ENCODE results near the gene PDIK1L. TPM values are rescaled to one million over a fixed set of nuclear protein-coding genes. Genes with fewer than 3 reads are reported as not detected.

The PDIK1L gene
- polyA plus RNA-seq, 1 donor from 2014 or later: 44.9 TPM

GRCh38 chr1:26155370-26156284, 44.0 kb downstream of the PDIK1L start:
- peaks cover 5% of the 10 kb centered on the region for H3K27me3 ChIP-seq (ENCODE audit: insufficient read depth, low read depth, low read length)
- H3K79me2 ChIP-seq (replicated peaks; ENCODE audit: insufficient read depth, low read length): no peaks in the 10 kb centered on the region
- no peak overlapping the region for H3K4me3 ChIP-seq (ENCODE audit: low read length)
- TF ChIP-seq EZH2 (IDR thresholded peaks at IDR 0.05; ENCODE audit: borderline replicate concordance, insufficient read depth, low read length, poor library complexity, severe bottlenecking) (no peak), MXI1 (conservative IDR thresholded peaks at IDR 0.05; ENCODE audit: poor library complexity, severe bottlenecking) (no peak), TAF1 (IDR thresholded peaks at IDR 0.05; ENCODE audit: low read depth) (no peak), CTCF (IDR thresholded peaks at IDR 0.05; ENCODE audit: poor library complexity, severe bottlenecking) (no peak), POLR2AphosphoS5 (IDR thresholded peaks at IDR 0.05) (no peak), EP300 (conservative IDR thresholded peaks at IDR 0.05; ENCODE audit: poor library complexity, severe bottlenecking) (no peak), REST (IDR thresholded peaks at IDR 0.05; ENCODE audit: borderline replicate concordance) (no peak), RAD21 (conservative IDR thresholded peaks at IDR 0.05) (no peak), SMC3 (conservative IDR thresholded peaks at IDR 0.05; ENCODE audit: poor library complexity) (no peak)
- no peak overlapping the region for H3K9ac ChIP-seq (ENCODE audit: low read length)
- H3K4me2 ChIP-seq (ENCODE audit: low read length): no peak overlapping the region
- no peaks in the 10 kb centered on the region for H3K36me3 ChIP-seq (ENCODE audit: insufficient read depth, low read length)
- no peaks in the 10 kb centered on the region for H3K9me2 ChIP-seq (ENCODE audit: insufficient read depth, low read length)
- H2AFZ ChIP-seq (ENCODE audit: low read depth, low read length): no peak overlapping the region
- no peak overlapping the region for H3K27ac ChIP-seq (ENCODE audit: low read length)
- no peaks in the 10 kb centered on the region for H3K9me3 ChIP-seq (ENCODE audit: low read length)
- H4K20me1 ChIP-seq (ENCODE audit: insufficient read depth): no peaks in the 10 kb centered on the region
- no peaks in the 10 kb centered on the region for H3F3A ChIP-seq (ENCODE audit: insufficient read depth, low read length, poor library complexity, severe bottlenecking)

GRCh38 chr1:26156285-26157038, 44.8 kb downstream of the PDIK1L start:
- Histone ChIP-seq H2AFZ (ENCODE audit: low read depth, low read length) (no peak overlapping the region), H3K9me3 (ENCODE audit: low read length) (no peaks in the 10 kb centered on the region), H3K4me3 (ENCODE audit: low read length) (no peak overlapping the region), H4K20me1 (ENCODE audit: insufficient read depth) (no peaks in the 10 kb centered on the region), H3K9ac (ENCODE audit: low read length) (no peak overlapping the region), H3K36me3 (ENCODE audit: insufficient read depth, low read length) (no peaks in the 10 kb centered on the region), H3F3A (ENCODE audit: insufficient read depth, low read length, poor library complexity, severe bottlenecking) (no peaks in the 10 kb centered on the region), H3K9me2 (ENCODE audit: insufficient read depth, low read length) (no peaks in the 10 kb centered on the region), H3K4me2 (ENCODE audit: low read length) (no peak overlapping the region), H3K27me3 (ENCODE audit: insufficient read depth, low read depth, low read length) (peaks cover 12% of the 10 kb centered on the region), H3K79me2 (replicated peaks; ENCODE audit: insufficient read depth, low read length) (no peaks in the 10 kb centered on the region), H3K27ac (ENCODE audit: low read length) (no peak overlapping the region)
- TF ChIP-seq EZH2 (IDR thresholded peaks at IDR 0.05; ENCODE audit: borderline replicate concordance, insufficient read depth, low read length, poor library complexity, severe bottlenecking): no peak
